IMR-90 (cell line): ENCODE results near the gene ZNF586.

Source experiments
- BHLHE40 ChIP-seq: fragments of 150-350 bp; IDR thresholded peaks from 2 replicates; pipeline ENCODE4 v1.6.1; 2016; ENCODE audit warnings: mild to moderate bottlenecking, low read depth, low read length
- CTCF ChIP-seq: conservative IDR thresholded peaks from 2 replicates; pipeline ENCODE4 v1.5.1; 2012; ENCODE audit warnings: mild to moderate bottlenecking, low read depth, low read length, improper control_type of control experiment
- ELK1 ChIP-seq: fragments of 150-350 bp; IDR thresholded peaks from 2 replicates; pipeline ENCODE4 v1.6.1; 2016; ENCODE audit warnings: low read depth, mild to moderate bottlenecking, low read length, moderate library complexity, borderline replicate concordance
- FOS ChIP-seq: fragments of 150-350 bp; IDR thresholded peaks from 2 replicates; pipeline ENCODE4 v1.6.1; 2016; ENCODE audit warnings: low read depth, low read length
- MXI1 ChIP-seq: IDR thresholded peaks from 2 replicates; pipeline ENCODE4 v1.6.1; 2012; ENCODE audit warnings: low read depth, mild to moderate bottlenecking, low read length, moderate library complexity, borderline replicate concordance
- POLR2A ChIP-seq: IDR thresholded peaks from 2 replicates; pipeline ENCODE4 v1.6.1; 2012; ENCODE audit warnings: mild to moderate bottlenecking, low read depth, low read length
- RAD21 ChIP-seq: IDR thresholded peaks from 2 replicates; pipeline ENCODE4 v1.6.1; 2012; ENCODE audit warnings: low read length, improper control_type of control experiment
- RCOR1 ChIP-seq: IDR thresholded peaks from 2 replicates; pipeline ENCODE4 v1.6.1; 2012; ENCODE audit warnings: mild to moderate bottlenecking, low read length, improper control_type of control experiment; ENCODE audit not compliant: insufficient replicate concordance
- SMC3 ChIP-seq: fragments of 150-350 bp; IDR thresholded peaks from 2 replicates; pipeline ENCODE4 v1.6.1; 2016; ENCODE audit warnings: low read depth, mild to moderate bottlenecking, antibody characterized with exemption, low read length, moderate library complexity
- USF2 ChIP-seq: fragments of 150-350 bp; IDR thresholded peaks from 2 replicates; pipeline ENCODE4 v1.6.1; 2017; ENCODE audit warnings: mild to moderate bottlenecking, antibody characterized with exemption, low read length, low read depth

- TF ChIP-seq POLR2A (no peak), RAD21 (no peak), USF2 (no peak), CTCF (no peak), MXI1 (no peak), BHLHE40 (no peak), ELK1 (no peak), FOS (no peak), RCOR1 (no peak), SMC3 (no peak)
Observed at GRCh38 chr19:57817976-57818375, 48.5 kb downstream of the ZNF586 start.
